Measurements from ENCODE around the gene GNPTG. TPM values are rescaled to one million over a fixed set of nuclear protein-coding genes. Genes with fewer than 3 reads are reported as not detected.

Gene GNPTG
- total and polyA plus RNA-seq, 9 of the 15 experiments (the other 6 are each of a cell fraction or from before 2014, with no cell fraction given): 0.69 to 33.3 (median 13.6) TPM

DNA sequence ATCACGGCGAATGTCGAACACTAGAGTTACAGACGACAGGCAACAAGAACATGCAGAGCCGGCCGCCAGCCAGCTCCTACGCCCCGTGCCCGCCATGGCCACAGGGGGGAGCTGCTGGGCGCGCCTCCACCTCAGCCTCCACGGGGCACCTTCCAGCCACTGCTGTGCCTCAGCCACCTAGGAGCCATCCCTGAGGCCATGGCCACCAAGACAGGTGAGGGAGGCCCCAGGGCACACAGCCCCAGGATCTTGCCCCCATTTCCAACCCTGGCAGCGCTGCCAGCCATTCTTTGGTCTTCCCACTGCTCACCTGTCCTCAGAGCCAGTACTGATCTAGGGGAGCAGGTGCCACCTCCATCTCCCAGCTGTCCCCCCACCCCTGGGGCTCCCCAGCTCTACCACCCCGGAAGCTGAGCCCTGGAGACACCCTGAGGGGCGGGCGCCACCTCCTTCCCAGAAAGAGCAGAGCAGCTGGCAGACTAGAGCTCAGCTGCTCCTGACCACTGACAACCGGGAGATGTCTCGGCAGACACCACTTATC lies 11.8 kb downstream of the GNPTG start (continued):
- TF ChIP-seq HMG20A (CRISPR knock-in tag; conservative IDR thresholded peaks at IDR 0.05): no peak
- no peak for TF ChIP-seq MBD2 (IDR thresholded peaks at IDR 0.05; ENCODE audit: borderline replicate concordance, low read depth)
- no peak for TF ChIP-seq HLTF (IDR thresholded peaks at IDR 0.05)
- TF ChIP-seq BRF1 (IDR thresholded peaks at IDR 0.05; ENCODE audit: borderline replicate concordance, extremely low read depth, insufficient read length): no peak
- TF ChIP-seq PTBP1 (IDR thresholded peaks at IDR 0.05; ENCODE audit: low read depth, low read length): no peak
- TF ChIP-seq, protein P1, sequence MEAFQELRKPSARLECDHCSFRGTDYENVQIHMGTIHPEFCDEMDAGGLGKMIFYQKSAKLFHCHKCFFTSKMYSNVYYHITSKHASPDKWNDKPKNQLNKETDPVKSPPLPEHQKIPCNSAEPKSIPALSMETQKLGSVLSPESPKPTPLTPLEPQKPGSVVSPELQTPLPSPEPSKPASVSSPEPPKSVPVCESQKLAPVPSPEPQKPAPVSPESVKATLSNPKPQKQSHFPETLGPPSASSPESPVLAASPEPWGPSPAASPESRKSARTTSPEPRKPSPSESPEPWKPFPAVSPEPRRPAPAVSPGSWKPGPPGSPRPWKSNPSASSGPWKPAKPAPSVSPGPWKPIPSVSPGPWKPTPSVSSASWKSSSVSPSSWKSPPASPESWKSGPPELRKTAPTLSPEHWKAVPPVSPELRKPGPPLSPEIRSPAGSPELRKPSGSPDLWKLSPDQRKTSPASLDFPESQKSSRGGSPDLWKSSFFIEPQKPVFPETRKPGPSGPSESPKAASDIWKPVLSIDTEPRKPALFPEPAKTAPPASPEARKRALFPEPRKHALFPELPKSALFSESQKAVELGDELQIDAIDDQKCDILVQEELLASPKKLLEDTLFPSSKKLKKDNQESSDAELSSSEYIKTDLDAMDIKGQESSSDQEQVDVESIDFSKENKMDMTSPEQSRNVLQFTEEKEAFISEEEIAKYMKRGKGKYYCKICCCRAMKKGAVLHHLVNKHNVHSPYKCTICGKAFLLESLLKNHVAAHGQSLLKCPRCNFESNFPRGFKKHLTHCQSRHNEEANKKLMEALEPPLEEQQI (IDR thresholded peaks at IDR 0.05): no peak
- TF ChIP-seq ZNF583 (CRISPR knock-in tag; IDR thresholded peaks at IDR 0.05): no peak
- TF ChIP-seq MTA1 (IDR thresholded peaks at IDR 0.05; ENCODE audit: borderline replicate concordance): no peak
- no peak for TF ChIP-seq THRAP3 (IDR thresholded peaks at IDR 0.05; ENCODE audit: borderline replicate concordance)
- TF ChIP-seq ZNF717 (CRISPR knock-in tag; IDR thresholded peaks at IDR 0.05): no peak
- TF ChIP-seq RAD51 (IDR thresholded peaks at IDR 0.05; ENCODE audit: borderline replicate concordance, low read depth): no peak
- no peak for TF ChIP-seq ZEB2 (IDR thresholded peaks at IDR 0.05)
- no peak for TF ChIP-seq PML (IDR thresholded peaks at IDR 0.05; ENCODE audit: low read length)
- no peak for TF ChIP-seq ETV6 (IDR thresholded peaks at IDR 0.05; ENCODE audit: borderline replicate concordance in 1 of 2, low read depth in 2 of 2, low read length in 1 of 2)
- no peak for TF ChIP-seq ETV6 (CRISPR knock-in tag; IDR thresholded peaks at IDR 0.05; ENCODE audit: borderline replicate concordance)
- TF ChIP-seq, protein P2, sequence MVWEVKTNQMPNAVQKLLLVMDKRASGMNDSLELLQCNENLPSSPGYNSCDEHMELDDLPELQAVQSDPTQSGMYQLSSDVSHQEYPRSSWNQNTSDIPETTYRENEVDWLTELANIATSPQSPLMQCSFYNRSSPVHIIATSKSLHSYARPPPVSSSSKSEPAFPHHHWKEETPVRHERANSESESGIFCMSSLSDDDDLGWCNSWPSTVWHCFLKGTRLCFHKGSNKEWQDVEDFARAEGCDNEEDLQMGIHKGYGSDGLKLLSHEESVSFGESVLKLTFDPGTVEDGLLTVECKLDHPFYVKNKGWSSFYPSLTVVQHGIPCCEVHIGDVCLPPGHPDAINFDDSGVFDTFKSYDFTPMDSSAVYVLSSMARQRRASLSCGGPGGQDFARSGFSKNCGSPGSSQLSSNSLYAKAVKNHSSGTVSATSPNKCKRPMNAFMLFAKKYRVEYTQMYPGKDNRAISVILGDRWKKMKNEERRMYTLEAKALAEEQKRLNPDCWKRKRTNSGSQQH (CRISPR knock-in tag; IDR thresholded peaks at IDR 0.05): no peak
- no peak for TF ChIP-seq HMGN3 (IDR thresholded peaks at IDR 0.05; ENCODE audit: borderline replicate concordance, extremely low read depth, insufficient read length, low read depth, low read length)
- no peak for TF ChIP-seq ZNF239 (CRISPR knock-in tag; IDR thresholded peaks at IDR 0.05)
- no peak for TF ChIP-seq TCF3 (CRISPR knock-in tag; IDR thresholded peaks at IDR 0.05)
- TF ChIP-seq POU5F1 (IDR thresholded peaks at IDR 0.05; ENCODE audit: borderline replicate concordance, low read depth, low read length, partially characterized antibody): no peak
- no peak for TF ChIP-seq TFAM (CRISPR knock-in tag; conservative IDR thresholded peaks at IDR 0.05)
- TF ChIP-seq PHTF2 (CRISPR knock-in tag; IDR thresholded peaks at IDR 0.05): no peak
- peak; percentile 7 for TF ChIP-seq ZFP36 (IDR thresholded peaks at IDR 0.05; ENCODE audit: low read depth, low read length, partially characterized antibody)
- TF ChIP-seq ZNF41 (CRISPR knock-in tag; conservative IDR thresholded peaks at IDR 0.05): no peak
- no peak for TF ChIP-seq CBX1 (IDR thresholded peaks at IDR 0.05; ENCODE audit: low read depth)
- TF ChIP-seq TGIF2 (CRISPR knock-in tag; IDR thresholded peaks at IDR 0.05): no peak
- TF ChIP-seq RBFOX2 (IDR thresholded peaks at IDR 0.05; ENCODE audit: low read depth, low read length): no peak
- TF ChIP-seq HNRNPLL (IDR thresholded peaks at IDR 0.05; ENCODE audit: low read depth, low read length, poor library complexity, severe bottlenecking): no peak
